Measurements from ENCODE around the gene PIK3CD. TPM values are rescaled to one million over a fixed set of nuclear protein-coding genes. Genes with fewer than 3 reads are reported as not detected.

The PIK3CD gene
- total RNA-seq: 10 to 100 TPM; 13.3 to 21.0 TPM
- 10 to 100 TPM in 1 of 2 donors, 1 to 10 TPM in 1; 5.2 to 10.1 TPM for polyA plus RNA-seq
- long read RNA-seq, donor 1, partial matches to known transcripts: 2 of 6 reads
- long read RNA-seq, donor 1, other reads (novel, unspliced or antisense): 4 of 6 reads
- long read RNA-seq, donor 2, partial matches to known transcripts: 12 of 24 reads
- long read RNA-seq, donor 2, other reads (novel, unspliced or antisense): 12 of 24 reads

- H3K36me3 ChIP-seq (ENCODE audit: control insufficient read depth in 1 of 2, insufficient read depth in 2 of 2, low read length in 1 of 2): no peaks in the 10 kb centered on the region
- no peak within 1 kb of the TSS for H3K27ac ChIP-seq (ENCODE audit: low read depth in 1 of 2, low read length in 2 of 2)
- no peaks in the 10 kb centered on the region for H3K4me1 ChIP-seq (ENCODE audit: control insufficient read depth in 1 of 2, insufficient read depth in 2 of 2, low read length in 2 of 2)
- no peaks in the 10 kb centered on the region for H3K9me3 ChIP-seq (ENCODE audit: control insufficient read depth, low read length)
- intact Hi-C loops (cut with DNase I): no loop called here
- H3K4me3 ChIP-seq (ENCODE audit: low read length in 2 of 2): peak within 1 kb of the TSS; percentile 30 to 43
- DNase-seq (peak; percentile 65 to 76), ATAC-seq (ENCODE audit: low FRiP score) (peak; percentile 56)
- no peaks in the 10 kb centered on the region for H3K27me3 ChIP-seq (ENCODE audit: control insufficient read depth in 1 of 2, insufficient read depth in 2 of 2, low read length in 1 of 2)
- WGBS, 2 donors: 0% methylated on average over 45 to 94 of the region's 94 CpGs
These were observed at the start of gene PIK3CD for GRCh38 chr1:9651565-9652378. Gene PIK3CD, plus strand, starts transcription at chr1:9651731. Its CDS starts 58,725 bp downstream, at chr1:9710456.

GRCh38 chr1:9601942-9602793 is 49.4 kb upstream of the PIK3CD start:
- intact Hi-C loops (cut with DNase I): no loop called here
- no peaks in the 10 kb centered on the region for H3K4me1 ChIP-seq (ENCODE audit: control insufficient read depth in 1 of 2, insufficient read depth in 2 of 2, low read length in 2 of 2)
- H3K27ac ChIP-seq (ENCODE audit: low read depth in 1 of 2, low read length in 2 of 2): no peak overlapping the region
- peaks cover 2 to 4% of the 10 kb centered on the region in 2 donors for H3K36me3 ChIP-seq (ENCODE audit: control insufficient read depth in 1 of 2, insufficient read depth in 2 of 2, low read length in 1 of 2)
- ATAC-seq (ENCODE audit: low FRiP score) (no peak), DNase-seq (no peak)
- no peaks in the 10 kb centered on the region for H3K9me3 ChIP-seq (ENCODE audit: control insufficient read depth, low read length)
- H3K4me3 ChIP-seq (ENCODE audit: low read length in 2 of 2): no peak overlapping the region
- WGBS, 2 donors: 91 to 95% methylated on average over 26 of the region's 26 CpGs
- no peaks in the 10 kb centered on the region for H3K27me3 ChIP-seq (ENCODE audit: control insufficient read depth in 1 of 2, insufficient read depth in 2 of 2, low read length in 1 of 2)

GRCh38 chr1:9602794-9603167 is 48.8 kb upstream of the PIK3CD start:
- DNase-seq (no peak), ATAC-seq (ENCODE audit: low FRiP score) (no peak)
- intact Hi-C loops (cut with DNase I): no loop called here
- no peaks in the 10 kb centered on the region for H3K4me1 ChIP-seq (ENCODE audit: control insufficient read depth in 1 of 2, insufficient read depth in 2 of 2, low read length in 2 of 2)
- no peak overlapping the region for H3K4me3 ChIP-seq (ENCODE audit: low read length in 2 of 2)
- peaks cover 2 to 4% of the 10 kb centered on the region in 2 donors for H3K36me3 ChIP-seq (ENCODE audit: control insufficient read depth in 1 of 2, insufficient read depth in 2 of 2, low read length in 1 of 2)
- 94 to 97% methylated on average over 9 of the region's 9 CpGs for WGBS, 2 donors
- no peaks in the 10 kb centered on the region for H3K27me3 ChIP-seq (ENCODE audit: control insufficient read depth in 1 of 2, insufficient read depth in 2 of 2, low read length in 1 of 2)
- H3K9me3 ChIP-seq (ENCODE audit: control insufficient read depth, low read length): no peaks in the 10 kb centered on the region
- no peak overlapping the region for H3K27ac ChIP-seq (ENCODE audit: low read depth in 1 of 2, low read length in 2 of 2)

- Histone ChIP-seq H3K9me3 (ENCODE audit: control insufficient read depth, low read length) (no peaks in the 10 kb centered on the region), H3K27me3 (ENCODE audit: control insufficient read depth in 1 of 2, insufficient read depth in 2 of 2, low read length in 1 of 2) (no peaks in the 10 kb centered on the region), H3K4me1 (ENCODE audit: control insufficient read depth in 1 of 2, insufficient read depth in 2 of 2, low read length in 2 of 2) (no peaks in the 10 kb centered on the region), H3K4me3 (ENCODE audit: low read length in 2 of 2) (no peak overlapping the region), H3K36me3 (ENCODE audit: control insufficient read depth in 1 of 2, insufficient read depth in 2 of 2, low read length in 1 of 2) (peaks cover 2 to 4% of the 10 kb centered on the region in 2 donors), H3K27ac (ENCODE audit: low read depth in 1 of 2, low read length in 2 of 2) (no peak overlapping the region)
- WGBS, 2 donors: 92 to 93% methylated on average over 14 of the region's 14 CpGs
- DNase-seq (no peak), ATAC-seq (ENCODE audit: low FRiP score) (no peak)
- intact Hi-C loops (cut with DNase I): no loop called here
These were observed 48.2 kb upstream of the PIK3CD start for GRCh38 chr1:9603307-9603706.

- DNase-seq (no peak), ATAC-seq (ENCODE audit: low FRiP score) (no peak)
- Histone ChIP-seq H3K36me3 (ENCODE audit: control insufficient read depth in 1 of 2, insufficient read depth in 2 of 2, low read length in 1 of 2) (peaks cover 2 to 4% of the 10 kb centered on the region in 2 donors), H3K27me3 (ENCODE audit: control insufficient read depth in 1 of 2, insufficient read depth in 2 of 2, low read length in 1 of 2) (no peaks in the 10 kb centered on the region), H3K27ac (ENCODE audit: low read depth in 1 of 2, low read length in 2 of 2) (no peak overlapping the region), H3K4me1 (ENCODE audit: control insufficient read depth in 1 of 2, insufficient read depth in 2 of 2, low read length in 2 of 2) (no peaks in the 10 kb centered on the region), H3K4me3 (ENCODE audit: low read length in 2 of 2) (no peak overlapping the region), H3K9me3 (ENCODE audit: control insufficient read depth, low read length) (no peaks in the 10 kb centered on the region)
- 89 to 90% methylated on average over 42 of the region's 42 CpGs for WGBS, 2 donors
- intact Hi-C loops (cut with DNase I): no loop called here
These were observed 47.5 kb upstream of the PIK3CD start for GRCh38 chr1:9603766-9604753.

- H3K4me1 ChIP-seq (ENCODE audit: control insufficient read depth in 1 of 2, insufficient read depth in 2 of 2, low read length in 2 of 2): no peaks in the 10 kb centered on the region
- H3K27me3 ChIP-seq (ENCODE audit: control insufficient read depth in 1 of 2, insufficient read depth in 2 of 2, low read length in 1 of 2): no peaks in the 10 kb centered on the region
- H3K27ac ChIP-seq (ENCODE audit: low read depth in 1 of 2, low read length in 2 of 2): no peak overlapping the region
- WGBS, 2 donors: 87 to 89% methylated on average over 15 of the region's 15 CpGs
- DNase-seq: no peak
- no peak overlapping the region for H3K4me3 ChIP-seq (ENCODE audit: low read length in 2 of 2)
- no peaks in the 10 kb centered on the region for H3K9me3 ChIP-seq (ENCODE audit: control insufficient read depth, low read length)
- peaks cover 2 to 4% of the 10 kb centered on the region in 2 donors for H3K36me3 ChIP-seq (ENCODE audit: control insufficient read depth in 1 of 2, insufficient read depth in 2 of 2, low read length in 1 of 2)
- intact Hi-C loops (cut with DNase I): no loop called here
- no peak for ATAC-seq (ENCODE audit: low FRiP score)
These were observed 46.7 kb upstream of the PIK3CD start for GRCh38 chr1:9604836-9605235.

- Histone ChIP-seq H3K27ac (ENCODE audit: low read depth in 1 of 2, low read length in 2 of 2) (no peak overlapping the region), H3K36me3 (ENCODE audit: control insufficient read depth in 1 of 2, insufficient read depth in 2 of 2, low read length in 1 of 2) (peaks cover 2 to 4% of the 10 kb centered on the region in 2 donors), H3K4me3 (ENCODE audit: low read length in 2 of 2) (no peak overlapping the region), H3K9me3 (ENCODE audit: control insufficient read depth, low read length) (no peaks in the 10 kb centered on the region), H3K27me3 (ENCODE audit: control insufficient read depth in 1 of 2, insufficient read depth in 2 of 2, low read length in 1 of 2) (no peaks in the 10 kb centered on the region), H3K4me1 (ENCODE audit: control insufficient read depth in 1 of 2, insufficient read depth in 2 of 2, low read length in 2 of 2) (no peaks in the 10 kb centered on the region)
- ATAC-seq (ENCODE audit: low FRiP score): no peak
- intact Hi-C loops (cut with DNase I): no loop called here
- 96 to 97% methylated on average over 14 of the region's 14 CpGs for WGBS, 2 donors
- DNase-seq: no peak
These were observed 45.5 kb upstream of the PIK3CD start for GRCh38 chr1:9605946-9606455.

GRCh38 chr1:9606458-9606857 is 45.1 kb upstream of the PIK3CD start:
- H3K9me3 ChIP-seq (ENCODE audit: control insufficient read depth, low read length): no peaks in the 10 kb centered on the region
- DNase-seq: no peak
- H3K36me3 ChIP-seq (ENCODE audit: control insufficient read depth in 1 of 2, insufficient read depth in 2 of 2, low read length in 1 of 2): peaks cover under 1 to 2% of the 10 kb centered on the region in 2 donors
- intact Hi-C loops (cut with DNase I): no loop called here
- ATAC-seq (ENCODE audit: low FRiP score): no peak
- H3K27me3 ChIP-seq (ENCODE audit: control insufficient read depth in 1 of 2, insufficient read depth in 2 of 2, low read length in 1 of 2): no peaks in the 10 kb centered on the region
- WGBS, 2 donors: 89 to 91% methylated on average over 21 of the region's 21 CpGs
- no peak overlapping the region for H3K27ac ChIP-seq (ENCODE audit: low read depth in 1 of 2, low read length in 2 of 2)
- H3K4me3 ChIP-seq (ENCODE audit: low read length in 2 of 2): no peak overlapping the region
- H3K4me1 ChIP-seq (ENCODE audit: control insufficient read depth in 1 of 2, insufficient read depth in 2 of 2, low read length in 2 of 2): no peaks in the 10 kb centered on the region
